Measurements from ENCODE around the gene CSNK2A1. TPM values are rescaled to one million over a fixed set of nuclear protein-coding genes. Genes with fewer than 3 reads are reported as not detected.

CSNK2A1 gene
- total and polyA plus RNA-seq, 4 donors, result 17.0 to 60.3 (median 39.7) TPM

DNA sequence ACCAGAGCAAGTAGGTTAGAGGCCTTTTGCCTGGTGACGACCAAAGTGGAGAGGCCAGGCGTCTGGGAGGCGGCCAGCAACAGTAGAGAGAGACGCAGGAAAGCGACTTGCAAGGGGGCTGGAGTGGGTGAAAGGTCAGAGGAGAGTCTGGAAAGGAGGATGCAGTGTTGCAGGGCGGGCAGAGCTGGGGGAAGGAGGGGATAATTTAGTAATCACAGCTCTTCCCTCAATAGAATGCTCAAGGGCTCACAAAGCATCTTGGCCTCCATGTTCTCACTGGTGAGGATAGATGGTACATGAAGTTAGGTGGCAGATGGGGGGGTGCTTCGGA lies 41.3 kb upstream of the CSNK2A1 start:
- Histone ChIP-seq H3K36me3 (ENCODE audit: control insufficient read depth in 4 of 4, insufficient read depth in 3 of 4, low read depth in 1 of 4, low read length in 3 of 4) (no peaks in the 10 kb centered on the region), H3K27ac (ENCODE audit: low read depth in 1 of 2, low read length in 2 of 2) (no peak overlapping the region), H3K4me1 (ENCODE audit: control insufficient read depth in 4 of 4, insufficient read depth in 4 of 4, low read length in 3 of 4) (no peaks in the 10 kb centered on the region), H3K9me3 (ENCODE audit: control insufficient read depth in 4 of 4, low read length in 3 of 4) (no peaks in the 10 kb centered on the region), H3K9ac (ENCODE audit: low read depth in 1 of 2, low read length in 2 of 2) (no peak overlapping the region), H3K4me3 (ENCODE audit: low read depth in 1 of 3, low read length in 3 of 3) (no peak overlapping the region), H3K27me3 (ENCODE audit: control insufficient read depth in 4 of 4, insufficient read depth in 4 of 4, low read length in 3 of 4) (peaks cover 0 to 3% (median 2%) of the 10 kb centered on the region in 4 donors)
- WGBS, result 70% methylated on average over 7 of the region's 7 CpGs
- no peak for TF ChIP-seq NR2F2 (IDR thresholded peaks at IDR 0.05)
- no peak for TF ChIP-seq GABPA (IDR thresholded peaks at IDR 0.05 in 1 of 2, conservative IDR thresholded peaks at IDR 0.05 in 1 of 2)
- TF ChIP-seq, protein P1, sequence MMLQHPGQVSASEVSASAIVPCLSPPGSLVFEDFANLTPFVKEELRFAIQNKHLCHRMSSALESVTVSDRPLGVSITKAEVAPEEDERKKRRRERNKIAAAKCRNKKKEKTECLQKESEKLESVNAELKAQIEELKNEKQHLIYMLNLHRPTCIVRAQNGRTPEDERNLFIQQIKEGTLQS (IDR thresholded peaks at IDR 0.05), result no peak
- no peak for TF ChIP-seq HNF4G (IDR thresholded peaks at IDR 0.05)
- TF ChIP-seq, protein P2, sequence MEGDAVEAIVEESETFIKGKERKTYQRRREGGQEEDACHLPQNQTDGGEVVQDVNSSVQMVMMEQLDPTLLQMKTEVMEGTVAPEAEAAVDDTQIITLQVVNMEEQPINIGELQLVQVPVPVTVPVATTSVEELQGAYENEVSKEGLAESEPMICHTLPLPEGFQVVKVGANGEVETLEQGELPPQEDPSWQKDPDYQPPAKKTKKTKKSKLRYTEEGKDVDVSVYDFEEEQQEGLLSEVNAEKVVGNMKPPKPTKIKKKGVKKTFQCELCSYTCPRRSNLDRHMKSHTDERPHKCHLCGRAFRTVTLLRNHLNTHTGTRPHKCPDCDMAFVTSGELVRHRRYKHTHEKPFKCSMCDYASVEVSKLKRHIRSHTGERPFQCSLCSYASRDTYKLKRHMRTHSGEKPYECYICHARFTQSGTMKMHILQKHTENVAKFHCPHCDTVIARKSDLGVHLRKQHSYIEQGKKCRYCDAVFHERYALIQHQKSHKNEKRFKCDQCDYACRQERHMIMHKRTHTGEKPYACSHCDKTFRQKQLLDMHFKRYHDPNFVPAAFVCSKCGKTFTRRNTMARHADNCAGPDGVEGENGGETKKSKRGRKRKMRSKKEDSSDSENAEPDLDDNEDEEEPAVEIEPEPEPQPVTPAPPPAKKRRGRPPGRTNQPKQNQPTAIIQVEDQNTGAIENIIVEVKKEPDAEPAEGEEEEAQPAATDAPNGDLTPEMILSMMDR (IDR thresholded peaks at IDR 0.05; ENCODE audit: low read depth, low read length, missing input control), result no peak
- TF ChIP-seq FOXA1 (IDR thresholded peaks at IDR 0.05), result no peak
- TF ChIP-seq, protein P3, sequence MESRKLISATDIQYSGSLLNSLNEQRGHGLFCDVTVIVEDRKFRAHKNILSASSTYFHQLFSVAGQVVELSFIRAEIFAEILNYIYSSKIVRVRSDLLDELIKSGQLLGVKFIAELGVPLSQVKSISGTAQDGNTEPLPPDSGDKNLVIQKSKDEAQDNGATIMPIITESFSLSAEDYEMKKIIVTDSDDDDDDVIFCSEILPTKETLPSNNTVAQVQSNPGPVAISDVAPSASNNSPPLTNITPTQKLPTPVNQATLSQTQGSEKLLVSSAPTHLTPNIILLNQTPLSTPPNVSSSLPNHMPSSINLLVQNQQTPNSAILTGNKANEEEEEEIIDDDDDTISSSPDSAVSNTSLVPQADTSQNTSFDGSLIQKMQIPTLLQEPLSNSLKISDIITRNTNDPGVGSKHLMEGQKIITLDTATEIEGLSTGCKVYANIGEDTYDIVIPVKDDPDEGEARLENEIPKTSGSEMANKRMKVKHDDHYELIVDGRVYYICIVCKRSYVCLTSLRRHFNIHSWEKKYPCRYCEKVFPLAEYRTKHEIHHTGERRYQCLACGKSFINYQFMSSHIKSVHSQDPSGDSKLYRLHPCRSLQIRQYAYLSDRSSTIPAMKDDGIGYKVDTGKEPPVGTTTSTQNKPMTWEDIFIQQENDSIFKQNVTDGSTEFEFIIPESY (IDR thresholded peaks at IDR 0.05), result no peak
- TF ChIP-seq EGR1 (IDR thresholded peaks at IDR 0.05; ENCODE audit: low read depth in 2 of 2), result no peak
- no peak for TF ChIP-seq TAF1 (conservative IDR thresholded peaks at IDR 0.05)
- TF ChIP-seq, protein P4, sequence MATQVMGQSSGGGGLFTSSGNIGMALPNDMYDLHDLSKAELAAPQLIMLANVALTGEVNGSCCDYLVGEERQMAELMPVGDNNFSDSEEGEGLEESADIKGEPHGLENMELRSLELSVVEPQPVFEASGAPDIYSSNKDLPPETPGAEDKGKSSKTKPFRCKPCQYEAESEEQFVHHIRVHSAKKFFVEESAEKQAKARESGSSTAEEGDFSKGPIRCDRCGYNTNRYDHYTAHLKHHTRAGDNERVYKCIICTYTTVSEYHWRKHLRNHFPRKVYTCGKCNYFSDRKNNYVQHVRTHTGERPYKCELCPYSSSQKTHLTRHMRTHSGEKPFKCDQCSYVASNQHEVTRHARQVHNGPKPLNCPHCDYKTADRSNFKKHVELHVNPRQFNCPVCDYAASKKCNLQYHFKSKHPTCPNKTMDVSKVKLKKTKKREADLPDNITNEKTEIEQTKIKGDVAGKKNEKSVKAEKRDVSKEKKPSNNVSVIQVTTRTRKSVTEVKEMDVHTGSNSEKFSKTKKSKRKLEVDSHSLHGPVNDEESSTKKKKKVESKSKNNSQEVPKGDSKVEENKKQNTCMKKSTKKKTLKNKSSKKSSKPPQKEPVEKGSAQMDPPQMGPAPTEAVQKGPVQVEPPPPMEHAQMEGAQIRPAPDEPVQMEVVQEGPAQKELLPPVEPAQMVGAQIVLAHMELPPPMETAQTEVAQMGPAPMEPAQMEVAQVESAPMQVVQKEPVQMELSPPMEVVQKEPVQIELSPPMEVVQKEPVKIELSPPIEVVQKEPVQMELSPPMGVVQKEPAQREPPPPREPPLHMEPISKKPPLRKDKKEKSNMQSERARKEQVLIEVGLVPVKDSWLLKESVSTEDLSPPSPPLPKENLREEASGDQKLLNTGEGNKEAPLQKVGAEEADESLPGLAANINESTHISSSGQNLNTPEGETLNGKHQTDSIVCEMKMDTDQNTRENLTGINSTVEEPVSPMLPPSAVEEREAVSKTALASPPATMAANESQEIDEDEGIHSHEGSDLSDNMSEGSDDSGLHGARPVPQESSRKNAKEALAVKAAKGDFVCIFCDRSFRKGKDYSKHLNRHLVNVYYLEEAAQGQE (IDR thresholded peaks at IDR 0.05), result no peak
- TF ChIP-seq FOXA2 (IDR thresholded peaks at IDR 0.05), result no peak
- TF ChIP-seq, protein P5, sequence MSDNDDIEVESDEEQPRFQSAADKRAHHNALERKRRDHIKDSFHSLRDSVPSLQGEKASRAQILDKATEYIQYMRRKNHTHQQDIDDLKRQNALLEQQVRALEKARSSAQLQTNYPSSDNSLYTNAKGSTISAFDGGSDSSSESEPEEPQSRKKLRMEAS (IDR thresholded peaks at IDR 0.05), result no peak
- no peak for TF ChIP-seq RXRA (IDR thresholded peaks at IDR 0.05)
- TF ChIP-seq YY1 (IDR thresholded peaks at IDR 0.05), result no peak
- DNase-seq (ENCODE audit: low spot score), result no peak

DNA sequence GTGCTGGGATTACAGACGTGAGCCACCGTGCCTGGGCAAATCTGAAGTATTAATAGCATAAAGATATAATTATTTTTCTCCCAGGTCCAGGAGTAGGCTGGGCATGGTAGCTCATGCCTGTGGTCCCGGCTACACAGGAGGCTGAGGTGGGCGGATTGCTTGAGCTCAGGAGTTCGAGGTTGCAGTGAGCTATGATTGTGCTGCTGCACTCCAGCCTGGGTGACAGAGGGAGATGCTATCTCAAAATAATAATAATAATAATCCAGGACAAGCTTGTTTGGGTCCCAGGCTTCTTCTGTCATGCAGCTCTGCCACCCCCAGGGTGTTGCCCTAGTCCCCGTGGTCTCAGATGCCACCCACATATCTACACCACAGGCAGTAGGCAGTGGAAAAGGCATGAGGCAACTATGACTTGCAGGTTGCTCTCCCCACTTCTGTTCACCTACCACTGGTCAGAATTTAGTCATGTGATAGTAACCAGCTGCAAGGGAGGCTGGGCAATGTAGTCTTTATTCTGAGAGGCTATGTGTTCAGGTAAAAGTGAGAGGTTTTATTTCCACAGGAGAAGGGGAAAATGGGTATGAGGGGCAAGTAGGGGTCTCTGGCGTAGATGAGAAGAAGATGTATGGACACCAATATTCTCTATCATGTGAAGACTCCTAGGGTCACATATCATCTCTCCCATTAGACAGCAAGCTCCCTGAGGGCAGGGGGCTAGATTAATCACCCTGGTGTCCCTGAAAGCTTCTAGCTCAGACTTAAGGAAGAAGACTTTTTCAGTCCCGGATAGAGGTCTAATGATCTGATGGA lies 40.8 kb upstream of the CSNK2A1 start:
- Histone ChIP-seq H3K27ac (ENCODE audit: low read depth in 1 of 2, low read length in 2 of 2) (no peak overlapping the region), H3K9ac (ENCODE audit: low read depth in 1 of 2, low read length in 2 of 2) (no peak overlapping the region), H3K4me1 (ENCODE audit: control insufficient read depth in 4 of 4, insufficient read depth in 4 of 4, low read length in 3 of 4) (no peaks in the 10 kb centered on the region), H3K9me3 (ENCODE audit: control insufficient read depth in 4 of 4, low read length in 3 of 4) (no peaks in the 10 kb centered on the region), H3K27me3 (ENCODE audit: control insufficient read depth in 4 of 4, insufficient read depth in 4 of 4, low read length in 3 of 4) (peaks cover 0 to 3% (median 2%) of the 10 kb centered on the region in 4 donors), H3K4me3 (ENCODE audit: low read depth in 1 of 3, low read length in 3 of 3) (no peak overlapping the region), H3K36me3 (ENCODE audit: control insufficient read depth in 4 of 4, insufficient read depth in 3 of 4, low read depth in 1 of 4, low read length in 3 of 4) (no peaks in the 10 kb centered on the region)
- DNase-seq (ENCODE audit: low spot score), result no peak
- 72% methylated on average over 8 of the region's 8 CpGs for WGBS
- TF ChIP-seq NR2F2 (IDR thresholded peaks at IDR 0.05) (no peak), JUND (IDR thresholded peaks at IDR 0.05) (no peak), RXRA (IDR thresholded peaks at IDR 0.05) (no peak), RAD21 (IDR thresholded peaks at IDR 0.05) (no peak), HNF4A (conservative IDR thresholded peaks at IDR 0.05) (no peak), GABPA (IDR thresholded peaks at IDR 0.05 in 1 of 2, conservative IDR thresholded peaks at IDR 0.05 in 1 of 2) (no peak), HNF4G (IDR thresholded peaks at IDR 0.05) (no peak), TAF1 (conservative IDR thresholded peaks at IDR 0.05) (no peak)
- TF ChIP-seq, protein P5 (IDR thresholded peaks at IDR 0.05), result no peak
- TF ChIP-seq, protein P3 (IDR thresholded peaks at IDR 0.05), result no peak
- TF ChIP-seq, protein P2 (IDR thresholded peaks at IDR 0.05; ENCODE audit: low read depth, low read length, missing input control), result no peak
- TF ChIP-seq, protein P1 (IDR thresholded peaks at IDR 0.05), result no peak
